ENCODE measurements around the gene EGLN2. TPM values are rescaled to one million over a fixed set of nuclear protein-coding genes. Genes with fewer than 3 reads are reported as not detected.
A peak's percentile ranks its signal among the peaks of the same experiment; 100 is the strongest.

The EGLN2 gene
- 65.0 TPM for polyA plus RNA-seq (2013, experiment 1 of 2)
- 63.3 TPM for polyA plus RNA-seq (2013, experiment 2 of 2)

GRCh38 chr19:40798683-40799557, at the start of gene EGLN2:
Gene EGLN2 (plus strand): TSS chr19:40799191. CDS start chr19:40800573, 1,382 bp downstream.
- Histone ChIP-seq H3K9me3 (ENCODE audit: insufficient read depth, low read depth, low read length) (no peaks in the 10 kb centered on the region), H3K27me3 (ENCODE audit: insufficient read depth, low read length) (no peaks in the 10 kb centered on the region), H3K4me1 (ENCODE audit: insufficient read depth, low read length) (0 out of 2 replicates have a peak, but pooled peaks cover 3% of the 10 kb centered on the region), H3K27ac (ENCODE audit: low read depth, low read length) (peak within 1 kb of the TSS; percentile 95), H3K4me3 (ENCODE audit: low read length) (peak within 1 kb of the TSS; percentile 97), H3K9ac (ENCODE audit: low read depth, low read length) (peak within 1 kb of the TSS; percentile 95), H3K36me3 (ENCODE audit: insufficient read depth, low read length) (peaks cover 35% of the 10 kb centered on the region)
- whole genome bisulfite sequencing = under 1% methylated on average over 100 of the region's 110 CpGs

- peaks cover 9% of the 10 kb centered on the region for H3K4me1 ChIP-seq (ENCODE audit: insufficient read depth, low read length)
- H3K27me3 ChIP-seq (ENCODE audit: insufficient read depth, low read length) = no peaks in the 10 kb centered on the region
- peaks cover 22% of the 10 kb centered on the region for H3K36me3 ChIP-seq (ENCODE audit: insufficient read depth, low read length)
- 1% methylated on average over 43 of the region's 43 CpGs for WGBS
- H3K9ac ChIP-seq (ENCODE audit: low read depth, low read length) = peak within 1 kb of the TSS; percentile 99
- peak within 1 kb of the TSS; percentile 88 for H3K4me3 ChIP-seq (ENCODE audit: low read length)
- H3K9me3 ChIP-seq (ENCODE audit: insufficient read depth, low read depth, low read length) = no peaks in the 10 kb centered on the region
- H3K27ac ChIP-seq (ENCODE audit: low read depth, low read length) = peak within 1 kb of the TSS; percentile 99
These were observed 48.7 kb upstream of the EGLN2 start, which contains the start of gene ACTMAP for GRCh38 chr19:40750058-40750873. Gene ACTMAP (minus strand): TSS chr19:40750477. CDS start chr19:40749803, 674 bp downstream.

GRCh38 chr19:40750874-40751537, 48.0 kb upstream of the EGLN2 start, which contains the start of gene SNRPA:
Gene SNRPA (plus strand): TSS chr19:40751203. CDS start chr19:40751409, 206 bp downstream.
- Histone ChIP-seq H3K9me3 (ENCODE audit: insufficient read depth, low read depth, low read length) (no peaks in the 10 kb centered on the region), H3K9ac (ENCODE audit: low read depth, low read length) (peak within 1 kb of the TSS; percentile 99), H3K36me3 (ENCODE audit: insufficient read depth, low read length) (peaks cover 29% of the 10 kb centered on the region), H3K4me1 (ENCODE audit: insufficient read depth, low read length) (peaks cover 7% of the 10 kb centered on the region; the same call in 1 of the 2 replicates), H3K4me3 (ENCODE audit: low read length) (peak within 1 kb of the TSS; percentile 88), H3K27me3 (ENCODE audit: insufficient read depth, low read length) (no peaks in the 10 kb centered on the region), H3K27ac (ENCODE audit: low read depth, low read length) (peak within 1 kb of the TSS; percentile 99)
- WGBS = under 1% methylated on average over 46 of the region's 46 CpGs

- no peaks in the 10 kb centered on the region for H3K27me3 ChIP-seq (ENCODE audit: insufficient read depth, low read length)
- peak overlapping the region; percentile 88 for H3K4me3 ChIP-seq (ENCODE audit: low read length)
- peaks cover 42% of the 10 kb centered on the region for H3K36me3 ChIP-seq (ENCODE audit: insufficient read depth, low read length)
- 76% methylated on average over 12 of the region's 12 CpGs for WGBS
- peaks cover 7% of the 10 kb centered on the region; the same call in 1 of the 2 replicates for H3K4me1 ChIP-seq (ENCODE audit: insufficient read depth, low read length)
- peak overlapping the region; percentile 99; the same call in 1 of the 2 replicates for H3K9ac ChIP-seq (ENCODE audit: low read depth, low read length)
- H3K27ac ChIP-seq (ENCODE audit: low read depth, low read length) = no peak overlapping the region
- no peaks in the 10 kb centered on the region for H3K9me3 ChIP-seq (ENCODE audit: insufficient read depth, low read depth, low read length)
These were observed 46.7 kb upstream of the EGLN2 start for GRCh38 chr19:40752257-40752781.

- peaks cover 2% of the 10 kb centered on the region; the same call in 1 of the 2 replicates for H3K4me1 ChIP-seq (ENCODE audit: insufficient read depth, low read length)
- 92% methylated on average over 9 of the region's 9 CpGs for WGBS
- H3K9me3 ChIP-seq (ENCODE audit: insufficient read depth, low read depth, low read length) = no peaks in the 10 kb centered on the region
- no peaks in the 10 kb centered on the region for H3K27me3 ChIP-seq (ENCODE audit: insufficient read depth, low read length)
- H3K36me3 ChIP-seq (ENCODE audit: insufficient read depth, low read length) = peaks cover 62% of the 10 kb centered on the region
- no peak overlapping the region; the same call in 1 of the 2 replicates for H3K9ac ChIP-seq (ENCODE audit: low read depth, low read length)
- 0 out of 2 replicates have a peak overlapping the region, but pooled peaks have one; percentile 2 for H3K4me3 ChIP-seq (ENCODE audit: low read length)
- H3K27ac ChIP-seq (ENCODE audit: low read depth, low read length) = no peak overlapping the region
These were observed 44.3 kb upstream of the EGLN2 start for GRCh38 chr19:40754611-40755247.

- no peak overlapping the region for H3K27ac ChIP-seq (ENCODE audit: low read depth, low read length)
- WGBS = 97% methylated on average over 3 of the region's 3 CpGs
- H3K9ac ChIP-seq (ENCODE audit: low read depth, low read length) = no peak overlapping the region
- no peaks in the 10 kb centered on the region; the same call in 1 of the 2 replicates for H3K4me1 ChIP-seq (ENCODE audit: insufficient read depth, low read length)
- H3K9me3 ChIP-seq (ENCODE audit: insufficient read depth, low read depth, low read length) = no peaks in the 10 kb centered on the region
- peaks cover 67% of the 10 kb centered on the region for H3K36me3 ChIP-seq (ENCODE audit: insufficient read depth, low read length)
- no peak overlapping the region for H3K4me3 ChIP-seq (ENCODE audit: low read length)
- no peaks in the 10 kb centered on the region for H3K27me3 ChIP-seq (ENCODE audit: insufficient read depth, low read length)
These were observed 43.8 kb upstream of the EGLN2 start for GRCh38 chr19:40755248-40755624.

GRCh38 chr19:40755791-40756190, 43.2 kb upstream of the EGLN2 start:
- H3K9me3 ChIP-seq (ENCODE audit: insufficient read depth, low read depth, low read length) = no peaks in the 10 kb centered on the region
- no peak overlapping the region for H3K4me3 ChIP-seq (ENCODE audit: low read length)
- no peaks in the 10 kb centered on the region for H3K27me3 ChIP-seq (ENCODE audit: insufficient read depth, low read length)
- WGBS = 97% methylated on average over 8 of the region's 8 CpGs
- H3K4me1 ChIP-seq (ENCODE audit: insufficient read depth, low read length) = no peaks in the 10 kb centered on the region; the same call in 1 of the 2 replicates
- H3K27ac ChIP-seq (ENCODE audit: low read depth, low read length) = no peak overlapping the region
- H3K36me3 ChIP-seq (ENCODE audit: insufficient read depth, low read length) = peaks cover 73% of the 10 kb centered on the region
- no peak overlapping the region for H3K9ac ChIP-seq (ENCODE audit: low read depth, low read length)

- no peaks in the 10 kb centered on the region for H3K9me3 ChIP-seq (ENCODE audit: insufficient read depth, low read depth, low read length)
- H3K27me3 ChIP-seq (ENCODE audit: insufficient read depth, low read length) = no peaks in the 10 kb centered on the region
- no peak overlapping the region for H3K9ac ChIP-seq (ENCODE audit: low read depth, low read length)
- 93% methylated on average over 10 of the region's 11 CpGs for WGBS
- H3K36me3 ChIP-seq (ENCODE audit: insufficient read depth, low read length) = peaks cover 81% of the 10 kb centered on the region
- H3K27ac ChIP-seq (ENCODE audit: low read depth, low read length) = no peak overlapping the region
- no peak overlapping the region for H3K4me3 ChIP-seq (ENCODE audit: low read length)
- H3K4me1 ChIP-seq (ENCODE audit: insufficient read depth, low read length) = no peaks in the 10 kb centered on the region; the same call in 1 of the 2 replicates
These were observed 42.4 kb upstream of the EGLN2 start for GRCh38 chr19:40756502-40757110.

- no peak overlapping the region for H3K4me3 ChIP-seq (ENCODE audit: low read length)
- no peak overlapping the region for H3K27ac ChIP-seq (ENCODE audit: low read depth, low read length)
- peaks cover 90% of the 10 kb centered on the region for H3K36me3 ChIP-seq (ENCODE audit: insufficient read depth, low read length)
- no peaks in the 10 kb centered on the region for H3K27me3 ChIP-seq (ENCODE audit: insufficient read depth, low read length)
- 96% methylated on average over 3 of the region's 3 CpGs for WGBS
- H3K9ac ChIP-seq (ENCODE audit: low read depth, low read length) = no peak overlapping the region
- no peaks in the 10 kb centered on the region for H3K9me3 ChIP-seq (ENCODE audit: insufficient read depth, low read depth, low read length)
- H3K4me1 ChIP-seq (ENCODE audit: insufficient read depth, low read length) = no peaks in the 10 kb centered on the region
These were observed 40.5 kb upstream of the EGLN2 start for GRCh38 chr19:40758491-40758890.
